GM12892 (cell line): ENCODE measurements around the gene RNASE12.

Experiments used
- DNase-seq: peaks from one replicate; pipeline ENCODE4 v3.0.0; 2011; ENCODE audit not compliant: insufficient read length
- FAIRE-seq: peaks from 2 replicates; lab custom pipeline; 2011; peaks lifted over from hg19 to GRCh38; lab: Jason Lieb, UNC
- POLR2A ChIP-seq: IDR thresholded peaks from 2 replicates; pipeline ENCODE4 v1.6.1; 2011; ENCODE audit warnings: low read depth, low read length, control low read depth
- POLR2AphosphoS5 ChIP-seq: IDR thresholded peaks from 2 replicates; pipeline ENCODE4 v1.6.1; 2011; ENCODE audit warnings: low read depth, low read length, control low read depth
- TAF1 ChIP-seq: IDR thresholded peaks from 2 replicates; pipeline ENCODE4 v1.6.1; 2011; ENCODE audit warnings: low read depth, mild to moderate bottlenecking, control low read depth, low read length, borderline replicate concordance

RNASE12 gene

GRCh38 chr14:20548414-20549158 is 42.6 kb downstream of the RNASE12 start:
- DNase-seq (no peak), FAIRE-seq (no peak)
- TF ChIP-seq TAF1 = no peak
- no peak for TF ChIP-seq POLR2AphosphoS5
- TF ChIP-seq POLR2A = no peak

GRCh38 chr14:20546877-20547276 is 44.3 kb downstream of the RNASE12 start:
- DNase-seq (no peak), FAIRE-seq (no peak)
- no peak for TF ChIP-seq POLR2AphosphoS5
